ENCODE results near the gene TMUB2. TPM values are rescaled to one million over a fixed set of nuclear protein-coding genes. Genes with fewer than 3 reads are reported as not detected.

TMUB2 gene
- total RNA-seq, 1 experiment from 2014 or later = 25.1 TPM

GRCh38 chr17:44202756-44203155, 16.0 kb downstream of the TMUB2 start (continued):
- TF ChIP-seq ZBTB33 (IDR thresholded peaks at IDR 0.05; ENCODE audit: extremely low read depth, insufficient replicate concordance, low read length) = no peak
- no peak for TF ChIP-seq TCF7L2 (IDR thresholded peaks at IDR 0.05; ENCODE audit: borderline replicate concordance, extremely low read depth, insufficient read depth, insufficient read length)
- TF ChIP-seq CBX3 (IDR thresholded peaks at IDR 0.05; ENCODE audit: low read depth) = no peak
- no peak for TF ChIP-seq MAX (IDR thresholded peaks at IDR 0.05)
- no peak for TF ChIP-seq SP1 (IDR thresholded peaks at IDR 0.05; ENCODE audit: low read depth)
- no peak for TF ChIP-seq SRF (IDR thresholded peaks at IDR 0.05; ENCODE audit: low read depth)
- no peak for TF ChIP-seq YY1 (IDR thresholded peaks at IDR 0.05; ENCODE audit: extremely low read depth, insufficient replicate concordance, low read depth, low read length)
- no peak for TF ChIP-seq ATF3 (IDR thresholded peaks at IDR 0.05)

GRCh38 chr17:44203731-44204440, 17.1 kb downstream of the TMUB2 start:
- Histone ChIP-seq H3K36me3 (ENCODE audit: control insufficient read depth in 1 of 2, insufficient read depth in 2 of 2, low read length in 2 of 2) (peaks cover 6 to 15% of the 10 kb centered on the region in 2 experiments; a peak in 3 of 4 replicates), H3K27ac (ENCODE audit: low read depth, low read length) (peak overlapping the region; percentile 71), H2AFZ (ENCODE audit: low read depth, low read length, poor library complexity, severe bottlenecking) (no peak overlapping the region), H3K27me3 (ENCODE audit: insufficient read depth, low read length) (no peaks in the 10 kb centered on the region), H3K4me2 (ENCODE audit: low read length) (peak overlapping the region; percentile 50), H4K20me1 (ENCODE audit: insufficient read depth) (no peaks in the 10 kb centered on the region), H3K79me2 (ENCODE audit: insufficient read depth, low read length) (peaks cover 6% of the 10 kb centered on the region), H3K9me2 (ENCODE audit: insufficient read depth) (no peaks in the 10 kb centered on the region), H3K4me1 (ENCODE audit: control insufficient read depth in 1 of 2, insufficient read depth in 2 of 2, low read length in 2 of 2) (peaks cover 44 to 66% of the 10 kb centered on the region in 2 experiments), H3K4me3 (replicated peaks in 1 of 2; ENCODE audit: low read depth in 1 of 2, low read length in 2 of 2) (peak overlapping the region in 1 of 2 experiments; percentile 10; a peak in 1 of 4 replicates), H3K9ac (ENCODE audit: low read length) (0 out of 2 replicates have a peak overlapping the region, but pooled peaks have one; percentile 1), H3K9me3 (ENCODE audit: control insufficient read depth in 1 of 2, insufficient read depth in 1 of 2, low read depth in 1 of 2, low read length in 2 of 2) (no peaks in the 10 kb centered on the region)
- POLR2A ChIA-PET = interaction anchor here (1.0 to 1.3 kb wide), 2 partner anchors 127 to 142 kb away, joined by 3 to 4 read pairs; no protein-coding TSS in a partner anchor
- ATAC-seq (no peak), DNase-seq (ENCODE audit: low read depth, low spot score) (no peak)
- intact Hi-C loops (cut with micrococcal nuclease) = no loop called here
- CTCF ChIA-PET = interaction anchor here (0.7 to 3.0 kb wide), 10 partner anchors 14 to 146 kb away, joined by 3 to 17 read pairs (median 4); partner anchors contain the start of gene GRN
- RAD21 ChIA-PET (ENCODE audit: low non-redundant PET in 1 of 2, low total read pairs in 2 of 2, uncharacterized antibody in 2 of 2, unreplicated experiment in 2 of 2) = interaction anchor here in 1 of 2 experiments (0.6 kb wide), 1 partner anchor 329 kb away, joined by 3 read pairs; no protein-coding TSS in a partner anchor
- no TSS peak for BruUV-seq (replicated peaks)
- TF ChIP-seq YY1 (IDR thresholded peaks at IDR 0.05; ENCODE audit: extremely low read depth, insufficient replicate concordance, low read depth, low read length) (no peak), EZH2phosphoT487 (IDR thresholded peaks at IDR 0.05; ENCODE audit: borderline replicate concordance) (no peak), RAD21 (IDR thresholded peaks at IDR 0.05; ENCODE audit: low read depth) (peak; percentile 55), SIN3A (IDR thresholded peaks at IDR 0.05; ENCODE audit: low read depth) (no peak), MAX (IDR thresholded peaks at IDR 0.05) (peak; percentile 10; the same call in 1 of the 2 replicates), SP1 (IDR thresholded peaks at IDR 0.05; ENCODE audit: low read depth) (no peak), CEBPB (IDR thresholded peaks at IDR 0.05; ENCODE audit: low read depth) (no peak), REST (IDR thresholded peaks at IDR 0.05; ENCODE audit: low read depth) (no peak), EGR1 (IDR thresholded peaks at IDR 0.05; ENCODE audit: low read depth) (no peak), EZH2 (IDR thresholded peaks at IDR 0.05) (no peak), SRF (IDR thresholded peaks at IDR 0.05; ENCODE audit: low read depth) (no peak)
